Endometrial microvascular endothelial cells (primary cell): Measurements from ENCODE around the gene LCN6. TPM values are rescaled to one million over a fixed set of nuclear protein-coding genes. Genes with fewer than 3 reads are reported as not detected.

Experiments used
- in situ Hi-C: cut with HindIII; loops from 2 replicates; pipeline ENCODE4 v1.10.0; 2017; ENCODE audit warnings: low sequenced_read_pairs, low pct_unique_long_range_greater_than_20kb; ENCODE audit errors: inconsistent ontology term
- total RNA-seq: library from RNA; depleted of rRNA; stranded (reverse); fragments of >200 nt; gene quantifications from one replicate; pipeline ENCODE4 v1.2.3, GENCODE V29; 2015; ENCODE audit errors: inconsistent ontology term

LCN6 gene
- total RNA-seq, 1 donor from 2014 or later = not detected

- in situ Hi-C loops = no loop called here
Measured at GRCh38 chr9:136732444-136733178, 15.7 kb downstream of the LCN6 start.

- in situ Hi-C loops = no loop called here
Measured at GRCh38 chr9:136729926-136730325, 18.4 kb downstream of the LCN6 start.

GRCh38 chr9:136729144-136729543 is 19.2 kb downstream of the LCN6 start:
- in situ Hi-C loops = no loop called here

GRCh38 chr9:136728548-136729123 is 19.7 kb downstream of the LCN6 start:
- in situ Hi-C loops = no loop called here

- in situ Hi-C loops = no loop called here
Measured at GRCh38 chr9:136728080-136728547, 20.2 kb downstream of the LCN6 start.

- in situ Hi-C loops = no loop called here
Measured at GRCh38 chr9:136726631-136727191, 21.6 kb downstream of the LCN6 start.

GRCh38 chr9:136726118-136726517 is 22.2 kb downstream of the LCN6 start:
- in situ Hi-C loops = no loop called here

GRCh38 chr9:136725612-136726011 is 22.7 kb downstream of the LCN6 start:
- in situ Hi-C loops = no loop called here

GRCh38 chr9:136724772-136725171 is 23.6 kb downstream of the LCN6 start:
- in situ Hi-C loops = no loop called here

- in situ Hi-C loops = no loop called here
Measured at GRCh38 chr9:136723989-136724388, 24.3 kb downstream of the LCN6 start.

- in situ Hi-C loops = no loop called here
Measured at GRCh38 chr9:136723362-136723976, 24.9 kb downstream of the LCN6 start.

- in situ Hi-C loops = no loop called here
Measured at GRCh38 chr9:136722969-136723356, 25.4 kb downstream of the LCN6 start.

GRCh38 chr9:136722093-136722968 is 26.0 kb downstream of the LCN6 start:
- in situ Hi-C loops = no loop called here

- in situ Hi-C loops = no loop called here
Measured at GRCh38 chr9:136721339-136722092, 26.8 kb downstream of the LCN6 start.

GRCh38 chr9:136720898-136721338 is 27.4 kb downstream of the LCN6 start:
- in situ Hi-C loops = no loop called here

- in situ Hi-C loops = no loop called here
Measured at GRCh38 chr9:136720251-136720897, 28.0 kb downstream of the LCN6 start.

- in situ Hi-C loops = no loop called here
Measured at GRCh38 chr9:136719195-136719880, 29.0 kb downstream of the LCN6 start.
